Lung (tissue), 12 donors: ENCODE results near the gene ZBTB4. TPM values are rescaled to one million over a fixed set of nuclear protein-coding genes. Genes with fewer than 3 reads are reported as not detected.
"Not testable (repeated sequence)": the region's sequence is repeated elsewhere in the genome, so short reads cannot be mapped to it uniquely, and the experiment has no call there.

Source experiments
- ATAC-seq: fragments of 200-7000 bp; cut with Tn5 transposase; one replicate; pipeline ENCODE4 v1.9.1; 2020; ENCODE audit warnings: moderate number of reproducible peaks; ENCODE audit not compliant: insufficient read depth, low FRiP score
- DNase-seq, 3 donors: peaks; one replicate each; pipeline ENCODE4 v3.0.0-alpha.2; 2013 to 2017
- H3K27ac ChIP-seq, 2 donors: one replicate each; pipeline ENCODE4 v1.5.1; 2013; ENCODE audit warnings: mild to moderate bottlenecking in 2 of 2, moderate library complexity in 2 of 2, control low read depth in 1 of 2, inconsistent platforms in 1 of 2, low read depth in 1 of 2, low read length in 1 of 2
- H3K27me3 ChIP-seq, 3 donors: one replicate each; pipeline ENCODE4 v1.5.1; 2013; ENCODE audit warnings: low read length in 2 of 3; ENCODE audit not compliant: control insufficient read depth in 3 of 3, insufficient read depth in 3 of 3
- H3K36me3 ChIP-seq, 4 donors: one replicate each; pipeline ENCODE4 v1.5.1; 2013; ENCODE audit warnings: low read length in 4 of 4, mild to moderate bottlenecking in 1 of 4, moderate library complexity in 1 of 4; ENCODE audit not compliant: control insufficient read depth in 4 of 4, insufficient read depth in 4 of 4
- H3K4me1 ChIP-seq, 5 donors: one replicate each; pipeline ENCODE4 v1.5.1; 2013; ENCODE audit warnings: low read length in 5 of 5, mild to moderate bottlenecking in 2 of 5, moderate library complexity in 1 of 5; ENCODE audit not compliant: control insufficient read depth in 5 of 5, insufficient read depth in 5 of 5
- H3K4me3 ChIP-seq: one replicate; pipeline ENCODE4 v1.5.1; 2013; ENCODE audit warnings: mild to moderate bottlenecking, control low read depth, moderate library complexity
- H3K9ac ChIP-seq, 2 donors: one replicate each; pipeline ENCODE4 v1.5.1; 2013; ENCODE audit warnings: low read length in 2 of 2, control low read depth in 1 of 2; ENCODE audit not compliant: insufficient read depth in 1 of 2
- H3K9me3 ChIP-seq, 4 donors: one replicate each; pipeline ENCODE4 v1.5.1; 2013; ENCODE audit warnings: low read length in 3 of 4, mild to moderate bottlenecking in 1 of 4, moderate library complexity in 1 of 4; ENCODE audit not compliant: control insufficient read depth in 4 of 4, insufficient read depth in 3 of 4
- WGBS, 2 donors: extraction: QIAGEN DNeasy Blood & Tissue Kit; methylation state at CpG; one replicate each; pipeline ENCODE4 v1.1.7; 2013; 5-methylcytosine and 5-hydroxymethylcytosine counted together
- polyA plus RNA-seq, 2 donors: library from polyadenylated mRNA; stranded (reverse); fragments of 200-250 nt; gene quantifications; one replicate each; pipeline ENCODE4 v1.2.1, GENCODE V29; 2013
- total RNA-seq, 2 donors: library from RNA; depleted of rRNA in 1 of 2; stranded (reverse); fragments of >200 nt in 1 of 2; gene quantifications; one replicate each; pipeline ENCODE4 v1.2.1, GENCODE V29; 2014 to 2021
- TF ChIP-seq, protein P1 (sequence below): IDR thresholded peaks from 2 replicates; pipeline ENCODE4 v1.5.1; 2012; ENCODE audit warnings: mild to moderate bottlenecking; ENCODE audit errors: control extremely low read depth, extremely low read depth
- donor health status: control.
- donor health status: control.
- donor health status: Bipolar disorder and iron deficiency.
- donor health status: healthy.
- donor health status: DM: yes; HTN: yes; CAD: no.

ZBTB4 gene
- total and polyA plus RNA-seq, 4 donors = 20.1 to 56.4 (median 33.5) TPM

DNA sequence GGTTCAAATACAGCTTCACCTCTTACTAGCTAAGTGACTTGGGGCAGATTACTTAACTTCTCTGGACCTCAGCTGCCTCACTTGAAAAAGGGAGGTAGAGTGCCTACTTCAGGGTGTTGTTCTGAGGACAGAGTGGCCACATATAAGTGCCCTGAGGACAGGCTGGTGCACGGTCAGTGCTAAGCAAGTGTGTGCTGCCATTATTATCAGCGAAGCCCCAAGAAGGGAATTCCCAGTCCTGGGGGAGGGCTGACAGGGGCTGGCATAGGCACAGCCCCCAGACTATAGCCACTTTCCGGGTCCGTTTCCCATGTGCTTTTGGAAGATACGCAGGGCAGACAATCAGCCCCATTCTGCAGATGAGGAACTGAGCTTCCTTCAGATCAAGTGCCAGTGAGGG is 2.5 kb downstream of the ZBTB4 start:
- no peaks in the 10 kb centered on the region for H3K27me3 ChIP-seq
- 65 to 83% methylated on average over 5 of the region's 5 CpGs for WGBS, 2 donors
- peaks cover 10 to 39% (median 31%) of the 10 kb centered on the region in 5 donors for H3K4me1 ChIP-seq
- H3K9ac ChIP-seq = no peak overlapping the region
- peak overlapping the region; percentile 49 to 99 for H3K27ac ChIP-seq
- H3K4me3 ChIP-seq = no peak overlapping the region
- no peak for ATAC-seq
- no peaks in the 10 kb centered on the region for H3K9me3 ChIP-seq
- no peak for DNase-seq
- H3K36me3 ChIP-seq = peaks cover 0 to 3% (median 0%) of the 10 kb centered on the region in 4 donors
- TF ChIP-seq, protein P1, sequence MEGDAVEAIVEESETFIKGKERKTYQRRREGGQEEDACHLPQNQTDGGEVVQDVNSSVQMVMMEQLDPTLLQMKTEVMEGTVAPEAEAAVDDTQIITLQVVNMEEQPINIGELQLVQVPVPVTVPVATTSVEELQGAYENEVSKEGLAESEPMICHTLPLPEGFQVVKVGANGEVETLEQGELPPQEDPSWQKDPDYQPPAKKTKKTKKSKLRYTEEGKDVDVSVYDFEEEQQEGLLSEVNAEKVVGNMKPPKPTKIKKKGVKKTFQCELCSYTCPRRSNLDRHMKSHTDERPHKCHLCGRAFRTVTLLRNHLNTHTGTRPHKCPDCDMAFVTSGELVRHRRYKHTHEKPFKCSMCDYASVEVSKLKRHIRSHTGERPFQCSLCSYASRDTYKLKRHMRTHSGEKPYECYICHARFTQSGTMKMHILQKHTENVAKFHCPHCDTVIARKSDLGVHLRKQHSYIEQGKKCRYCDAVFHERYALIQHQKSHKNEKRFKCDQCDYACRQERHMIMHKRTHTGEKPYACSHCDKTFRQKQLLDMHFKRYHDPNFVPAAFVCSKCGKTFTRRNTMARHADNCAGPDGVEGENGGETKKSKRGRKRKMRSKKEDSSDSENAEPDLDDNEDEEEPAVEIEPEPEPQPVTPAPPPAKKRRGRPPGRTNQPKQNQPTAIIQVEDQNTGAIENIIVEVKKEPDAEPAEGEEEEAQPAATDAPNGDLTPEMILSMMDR = no peak

DNA sequence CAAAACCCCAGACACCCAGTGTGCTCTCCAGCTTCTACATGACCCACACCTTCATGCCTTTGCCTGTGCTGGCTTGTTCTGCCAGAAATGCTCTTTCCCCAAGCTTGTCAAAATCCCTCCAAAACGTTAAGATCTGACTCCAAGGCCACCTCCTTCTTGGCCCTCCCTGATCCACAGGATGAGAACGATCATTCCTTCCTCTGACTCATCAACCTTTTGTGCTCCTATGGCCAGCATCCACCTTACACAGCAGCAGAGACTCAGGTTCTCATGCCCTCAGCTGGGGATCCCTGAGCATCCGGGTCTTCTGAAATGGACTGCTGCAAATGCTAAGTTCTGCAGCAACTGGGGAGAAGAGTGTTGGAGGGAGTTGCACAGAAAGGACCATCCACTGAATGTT is 2.9 kb downstream of the ZBTB4 start:
- WGBS, 2 donors = 33 to 44% methylated on average over 3 of the region's 3 CpGs
- Histone ChIP-seq H3K4me3 (no peak overlapping the region), H3K27ac (peak overlapping the region; percentile 84 to 99), H3K36me3 (peaks cover 0 to 3% (median 0%) of the 10 kb centered on the region in 4 donors), H3K9ac (no peak overlapping the region), H3K27me3 (no peaks in the 10 kb centered on the region), H3K4me1 (peaks cover 10 to 38% (median 31%) of the 10 kb centered on the region in 5 donors), H3K9me3 (no peaks in the 10 kb centered on the region)
- DNase-seq (no peak), ATAC-seq (no peak)
- TF ChIP-seq, protein P1 = no peak

DNA sequence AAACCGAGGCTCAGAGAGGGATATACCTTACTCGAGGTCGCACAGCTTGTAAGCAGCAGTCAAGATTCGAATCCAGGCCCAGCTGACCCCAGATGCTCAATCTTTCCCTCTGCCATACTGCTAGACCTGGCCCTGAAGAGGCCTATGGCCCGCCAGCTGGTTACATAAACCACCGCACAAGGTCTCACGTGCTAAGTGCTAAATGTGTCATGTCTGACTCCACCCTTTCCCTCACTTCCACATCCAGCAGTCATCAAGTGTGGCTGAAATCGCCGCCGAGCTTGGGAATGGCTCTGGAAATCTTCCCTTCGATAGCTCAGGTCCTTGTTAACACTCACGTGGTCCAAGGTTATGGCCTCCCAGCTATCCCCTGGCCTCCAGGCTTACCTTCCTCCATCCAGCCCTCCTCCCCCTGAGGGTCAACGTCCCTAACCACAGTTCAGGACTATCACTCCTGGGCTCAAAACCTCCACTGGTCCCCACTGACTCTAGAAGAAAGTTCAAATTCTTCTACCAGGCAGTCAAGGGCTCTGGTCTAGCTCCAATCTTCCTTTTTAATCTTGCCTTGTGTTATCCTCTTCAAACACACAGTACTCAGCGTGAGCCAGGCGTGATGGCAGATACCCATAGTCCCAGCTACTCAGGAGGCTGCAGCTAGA is 3.5 kb downstream of the ZBTB4 start:
- H3K4me1 ChIP-seq = peaks cover 10 to 35% (median 31%) of the 10 kb centered on the region in 5 donors
- peak overlapping the region in 1 of 2 donors; percentile 3 for H3K9ac ChIP-seq
- no peak for ATAC-seq

DNA sequence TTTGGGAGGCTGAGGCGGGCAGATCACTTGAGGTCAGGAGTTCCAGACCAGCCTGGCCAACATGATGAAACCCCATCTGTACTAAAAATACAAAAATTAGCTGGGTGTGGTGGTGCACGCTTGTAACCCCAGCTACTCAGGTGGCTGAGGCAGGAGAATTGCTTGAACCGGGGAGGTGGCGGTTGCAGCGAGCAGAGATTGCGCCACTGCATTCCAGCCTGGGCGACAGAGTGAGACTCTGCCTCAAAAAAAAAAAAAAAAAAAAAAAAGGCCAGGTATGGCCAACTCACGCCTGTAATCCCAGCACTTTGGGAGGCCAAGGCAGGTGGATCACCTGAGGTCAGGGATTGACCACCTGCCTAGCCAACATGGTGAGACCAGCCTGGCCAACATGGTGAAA is 4.7 kb downstream of the ZBTB4 start:
- not testable (repeated sequence) for H3K36me3 ChIP-seq, H3K9me3 ChIP-seq, DNase-seq, H3K9ac ChIP-seq, H3K27me3 ChIP-seq, ATAC-seq, H3K4me3 ChIP-seq
- peaks cover 7 to 30% (median 20%) of the 10 kb centered on the region in 5 donors for H3K4me1 ChIP-seq
- peak overlapping the region in 1 of 2 donors; percentile 51 for H3K27ac ChIP-seq
- WGBS, 2 donors = 48 to 67% methylated on average over 7 to 8 of the region's 8 CpGs

More for the DNA sequence above, 3.5 kb downstream of the ZBTB4 start:
- H3K27ac ChIP-seq = peak overlapping the region; percentile 84 to 99
- no peaks in the 10 kb centered on the region for H3K27me3 ChIP-seq
- peaks cover 0 to 3% (median 0%) of the 10 kb centered on the region in 4 donors for H3K36me3 ChIP-seq
- 53 to 61% methylated on average over 15 of the region's 15 CpGs for WGBS, 2 donors
- H3K9me3 ChIP-seq = no peaks in the 10 kb centered on the region
- TF ChIP-seq, protein P1 = no peak
- no peak overlapping the region for H3K4me3 ChIP-seq
- peak in 1 of 3 donors; percentile 32 for DNase-seq
